ENCODE results near the gene KLHL40.

Gene KLHL40

DNA sequence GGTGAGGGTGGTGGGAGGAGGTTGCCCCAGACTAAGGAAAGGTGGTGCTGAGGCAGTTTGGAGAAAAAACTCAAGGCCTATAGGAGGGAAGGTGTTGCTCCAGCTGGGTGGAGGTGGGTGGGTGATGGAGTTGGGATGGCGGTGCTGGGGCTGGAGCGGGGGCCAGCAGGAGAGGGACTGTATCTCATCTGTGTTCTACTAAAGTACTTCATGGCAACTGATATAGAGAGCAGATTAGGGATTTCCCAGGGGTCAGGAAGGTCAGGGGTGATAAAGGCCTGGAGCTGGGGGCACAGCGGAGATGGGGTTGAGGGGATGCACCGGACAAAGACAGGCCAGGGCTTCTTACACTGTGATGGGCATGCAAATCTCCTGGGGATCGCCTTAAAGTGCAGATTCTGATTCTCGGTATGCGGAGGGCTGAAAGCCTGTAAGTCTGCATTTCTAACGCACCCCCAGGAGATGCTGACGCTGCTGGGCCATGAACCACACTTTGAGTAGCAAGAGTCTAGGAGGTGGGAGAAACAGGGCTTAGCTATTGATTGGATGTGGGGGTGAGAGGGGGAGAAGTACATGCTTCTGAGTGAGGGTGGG, 4.2 kb downstream of the KLHL40 start:
- DNase-seq (ENCODE audit: low read depth) = no peak

DNA sequence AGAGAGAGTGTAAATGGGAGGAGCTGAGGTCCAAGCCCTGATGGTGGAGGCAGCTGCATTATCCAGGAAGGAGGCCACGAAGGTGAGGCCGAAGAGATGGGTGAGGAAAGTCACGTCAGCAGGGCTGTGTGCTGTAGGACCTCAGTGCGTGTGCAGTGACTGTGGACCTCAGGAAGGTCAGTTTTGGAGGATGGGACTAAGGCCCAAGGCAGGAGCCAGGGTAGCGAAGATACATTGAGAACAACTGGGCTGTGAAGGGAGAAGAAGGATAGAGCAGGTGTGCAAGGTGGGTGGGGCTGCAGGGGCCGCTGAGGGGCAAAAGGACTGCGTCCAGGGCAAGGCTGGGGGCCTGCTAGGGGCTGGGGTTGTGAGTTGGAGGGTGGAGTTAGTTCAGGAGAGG, 4.9 kb downstream of the KLHL40 start:
- DNase-seq (ENCODE audit: low read depth) = no peak

DNA sequence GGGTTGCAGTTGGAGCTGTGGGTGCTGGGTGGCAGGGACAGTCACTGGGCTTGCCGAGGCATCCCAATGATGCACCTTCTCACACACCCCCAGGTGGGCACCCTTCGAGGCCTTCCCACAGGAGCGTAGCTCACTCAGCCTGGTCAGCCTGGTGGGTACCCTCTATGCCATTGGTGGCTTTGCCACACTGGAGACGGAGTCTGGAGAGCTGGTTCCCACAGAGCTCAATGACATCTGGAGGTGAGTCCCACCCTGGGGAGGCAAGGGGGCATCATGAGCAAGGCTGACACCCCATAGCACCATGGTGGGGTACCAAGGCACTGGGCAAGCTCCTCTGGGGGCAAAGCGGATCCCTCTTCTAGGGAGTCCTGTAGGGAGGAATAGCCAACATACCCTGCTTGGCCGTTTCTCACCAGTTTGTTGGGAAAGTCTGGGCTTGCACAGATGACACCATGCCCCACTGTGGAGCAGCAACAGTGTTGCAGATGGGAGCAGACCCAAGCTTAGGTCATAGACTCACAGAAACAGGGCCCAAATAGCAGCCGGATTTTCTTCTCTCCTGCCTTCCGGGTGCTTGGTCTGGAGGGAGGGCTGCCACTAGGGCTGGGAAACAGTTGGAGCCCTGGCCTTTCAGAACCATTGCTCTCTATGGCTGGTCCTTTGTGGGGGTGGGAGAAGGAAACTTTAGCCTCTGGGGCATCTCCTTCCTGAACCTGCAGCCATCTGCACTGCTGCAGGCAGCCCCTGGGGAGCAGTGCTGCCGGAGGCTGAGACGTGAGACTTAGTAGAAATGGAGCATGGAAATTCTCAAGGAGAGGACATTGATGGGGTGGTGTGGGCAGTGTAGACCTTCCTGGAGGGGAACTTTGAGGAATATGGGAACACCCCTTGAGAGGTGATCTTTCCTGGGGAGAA, 5.7 kb downstream of the KLHL40 start:
- no peak for DNase-seq (ENCODE audit: low read depth)

DNA sequence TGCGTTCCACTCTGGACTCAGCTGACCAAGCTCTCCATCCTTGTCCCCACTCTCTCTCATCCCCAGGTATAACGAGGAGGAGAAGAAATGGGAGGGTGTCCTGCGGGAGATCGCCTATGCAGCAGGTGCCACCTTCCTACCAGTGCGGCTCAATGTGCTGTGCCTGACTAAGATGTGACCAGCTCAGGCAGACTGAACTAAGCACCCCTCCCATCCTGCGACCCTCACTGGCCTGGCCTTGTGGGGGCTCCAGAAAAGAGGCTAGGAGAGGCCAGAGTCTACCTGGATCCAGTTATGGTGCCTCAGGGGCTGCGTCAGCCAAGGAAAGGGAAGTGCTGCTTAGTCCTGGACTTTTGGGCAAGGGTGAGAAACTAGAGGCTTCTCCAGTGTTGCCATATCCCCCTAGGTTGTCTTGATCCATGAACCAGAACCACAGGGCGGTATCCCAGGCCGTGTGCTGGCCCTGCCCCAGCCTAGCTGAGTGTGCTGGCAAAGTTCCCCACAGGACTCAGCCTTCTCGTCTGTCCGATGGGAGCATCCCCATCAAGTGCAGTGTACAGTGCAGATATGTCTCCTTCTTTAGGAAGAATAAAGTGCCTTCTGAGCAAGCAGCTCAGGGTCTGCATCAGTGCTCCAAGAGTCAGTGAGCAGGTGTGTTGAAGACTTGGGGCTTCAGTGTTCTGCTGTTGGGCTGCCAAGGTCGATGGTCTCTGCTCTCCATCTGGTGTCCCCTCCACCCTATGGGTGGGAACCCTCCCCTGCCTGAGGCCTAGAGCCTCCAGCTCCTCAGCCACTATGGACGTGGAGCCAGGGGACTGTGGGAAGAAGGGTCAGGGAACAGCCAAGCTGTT, 6.7 kb downstream of the KLHL40 start:
- no peak for DNase-seq (ENCODE audit: low read depth)

DNA sequence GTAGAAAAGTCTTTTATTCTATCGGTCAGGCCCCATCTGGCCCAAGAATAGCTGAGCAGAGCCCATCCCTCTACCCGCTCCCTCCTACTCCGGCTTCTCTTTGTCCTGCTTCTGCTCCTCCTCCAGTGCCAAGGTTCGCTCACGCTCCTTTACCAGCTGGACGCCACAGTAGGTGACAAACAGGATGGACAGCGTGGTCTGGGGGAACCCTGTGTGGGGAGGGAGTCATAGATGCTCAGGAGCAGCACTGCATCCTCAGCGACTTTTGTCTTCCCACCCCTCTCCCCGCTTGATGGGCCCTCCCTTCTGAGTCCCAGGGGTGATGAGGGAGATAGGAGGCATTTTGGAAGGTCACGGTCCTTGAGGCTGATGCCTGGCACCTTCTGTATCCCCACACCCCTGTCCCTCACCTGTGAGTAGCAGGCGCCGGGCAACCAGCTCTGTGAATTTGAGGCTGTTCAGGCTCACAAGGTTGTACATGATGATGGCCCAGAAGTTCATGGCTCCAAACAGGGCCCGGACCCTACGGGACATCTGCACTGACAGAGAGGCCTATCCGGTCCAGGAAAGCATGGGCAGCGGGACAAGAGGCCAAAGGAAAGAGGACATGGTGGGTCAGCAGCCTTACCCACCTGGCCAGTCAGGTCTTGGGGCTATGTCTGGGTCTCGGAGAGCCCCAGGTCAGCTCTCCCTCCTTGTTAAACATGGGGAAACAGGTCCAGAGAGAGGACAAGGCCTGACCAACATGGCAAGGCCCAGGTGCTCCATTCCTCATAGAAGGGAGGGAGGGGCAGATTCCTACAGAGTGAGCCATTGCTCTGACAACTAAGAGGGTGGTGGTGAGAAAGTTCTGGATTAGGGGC, 7.6 kb downstream of the KLHL40 start:
- DNase-seq (ENCODE audit: low read depth) = no peak

DNA sequence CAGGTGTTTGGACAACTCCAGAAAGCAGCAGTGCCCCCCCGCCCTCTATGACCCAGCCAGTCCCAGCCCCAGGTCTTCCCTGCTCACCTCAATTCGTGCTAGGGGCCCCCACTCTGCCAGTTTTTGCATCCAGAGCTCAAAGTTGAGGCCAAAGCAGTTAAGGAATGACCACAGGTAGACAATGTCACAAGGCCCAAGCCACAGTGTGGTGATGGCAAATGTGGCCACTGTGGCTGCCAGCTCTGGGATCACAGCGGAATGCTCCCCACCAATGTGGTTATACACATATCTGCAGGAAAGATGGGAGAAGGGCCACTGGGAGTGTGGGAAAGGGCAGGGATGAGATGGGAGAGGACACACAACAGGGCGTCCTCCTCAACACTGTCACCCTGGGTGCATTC, 8.2 kb downstream of the KLHL40 start:
- no peak for DNase-seq (ENCODE audit: low read depth)

DNA sequence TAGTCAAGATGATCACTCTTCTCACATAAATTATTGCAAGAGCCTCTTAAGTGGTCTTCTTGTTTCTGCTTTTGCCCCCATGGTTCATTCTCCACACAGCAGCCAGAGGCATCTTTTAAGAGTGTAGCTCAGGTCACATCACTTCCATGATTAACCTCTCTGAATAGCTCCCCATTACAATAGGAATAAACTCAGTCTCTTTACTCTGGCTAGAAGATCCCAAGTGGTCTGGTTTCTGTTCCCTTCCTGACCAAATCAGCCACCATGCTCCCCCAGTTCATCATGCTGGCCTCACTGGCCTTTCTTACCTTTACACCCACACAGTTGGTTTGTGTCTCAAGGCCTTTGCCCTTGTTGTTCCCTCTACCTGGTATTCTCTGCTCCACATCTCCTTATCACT, 9.0 kb downstream of the KLHL40 start:
- DNase-seq (ENCODE audit: low read depth) = no peak

DNA sequence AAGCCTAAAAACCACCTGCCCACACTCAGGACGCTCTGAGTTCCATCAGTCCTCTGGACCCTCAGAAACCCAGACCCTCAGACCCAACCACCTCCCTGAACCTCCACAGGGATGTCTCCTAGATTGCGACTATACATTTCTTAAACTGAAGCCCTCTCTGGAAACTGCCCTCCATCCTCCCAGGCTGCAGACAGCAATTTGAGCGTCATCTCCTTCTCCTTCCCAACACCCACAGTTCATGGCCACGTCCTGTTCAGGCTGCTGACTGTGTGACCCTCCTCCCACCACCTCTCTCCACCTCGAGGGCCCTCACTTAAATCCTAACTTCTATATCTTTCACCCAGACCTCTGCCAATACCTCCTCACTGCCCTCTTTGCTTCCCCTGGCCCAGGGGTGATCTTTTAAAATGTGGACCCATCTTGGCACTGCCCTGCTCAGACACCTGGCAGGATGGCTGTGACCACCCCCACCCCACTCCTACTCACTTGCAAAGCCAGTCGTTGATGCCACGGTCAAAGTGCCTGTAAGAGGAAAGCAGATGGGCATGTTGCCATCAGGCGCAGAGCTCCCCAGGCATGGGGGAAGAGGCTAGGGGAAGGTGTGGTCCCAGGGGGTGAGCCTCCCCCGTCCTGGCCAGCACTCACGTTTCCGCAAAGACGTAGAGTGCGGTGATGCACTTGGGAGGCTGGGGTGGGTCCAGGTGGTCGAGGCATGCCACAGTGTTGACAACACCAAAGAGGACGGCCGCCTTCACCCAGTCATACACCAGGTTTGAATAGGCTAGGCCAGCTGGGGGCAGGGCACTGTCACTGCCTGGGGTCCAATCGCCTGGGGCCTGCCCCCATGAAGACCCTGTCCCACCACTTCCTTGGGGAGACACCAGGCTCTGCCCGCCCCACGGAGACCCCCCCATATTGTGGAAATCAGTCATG, 11.3 kb downstream of the KLHL40 start:
- no peak for DNase-seq (ENCODE audit: low read depth)

DNA sequence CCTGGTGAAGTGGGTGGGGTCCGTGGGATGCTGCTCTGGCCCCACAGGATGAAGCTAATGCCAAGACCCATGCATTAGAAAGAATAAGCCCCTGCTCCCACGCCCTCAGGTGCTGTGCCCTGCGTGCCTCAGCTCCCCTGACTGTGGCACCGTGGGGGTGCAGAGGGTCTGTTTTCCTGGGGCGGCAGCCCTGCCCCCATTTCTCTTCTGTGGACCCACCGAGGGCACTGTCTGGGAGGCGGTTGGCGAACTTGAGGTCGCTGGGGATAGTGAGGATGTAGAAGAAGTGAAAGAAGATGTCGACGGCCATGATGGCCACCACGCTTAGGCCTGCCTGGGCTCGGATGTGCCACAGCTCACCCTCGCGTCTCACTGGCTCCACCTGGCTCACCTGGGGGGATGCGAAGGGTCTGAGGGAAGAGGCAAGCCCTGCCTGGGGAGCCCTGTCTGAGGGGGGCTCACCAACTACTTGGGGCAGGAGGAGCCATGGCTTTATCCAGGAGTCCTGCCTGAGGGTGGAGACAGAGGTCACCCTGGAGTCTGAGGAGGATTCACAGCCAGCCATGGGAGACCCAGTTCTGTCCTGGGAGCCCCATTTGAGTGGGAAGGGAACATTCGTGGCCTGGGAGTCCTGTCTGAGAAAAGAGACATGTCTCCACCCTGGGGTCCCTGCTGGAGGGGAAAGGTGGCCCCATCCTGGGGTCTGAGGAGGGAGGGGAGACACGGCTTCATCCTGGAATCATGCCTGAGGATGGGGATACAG, 12.1 kb downstream of the KLHL40 start:
- no peak for DNase-seq (ENCODE audit: low read depth)

DNA sequence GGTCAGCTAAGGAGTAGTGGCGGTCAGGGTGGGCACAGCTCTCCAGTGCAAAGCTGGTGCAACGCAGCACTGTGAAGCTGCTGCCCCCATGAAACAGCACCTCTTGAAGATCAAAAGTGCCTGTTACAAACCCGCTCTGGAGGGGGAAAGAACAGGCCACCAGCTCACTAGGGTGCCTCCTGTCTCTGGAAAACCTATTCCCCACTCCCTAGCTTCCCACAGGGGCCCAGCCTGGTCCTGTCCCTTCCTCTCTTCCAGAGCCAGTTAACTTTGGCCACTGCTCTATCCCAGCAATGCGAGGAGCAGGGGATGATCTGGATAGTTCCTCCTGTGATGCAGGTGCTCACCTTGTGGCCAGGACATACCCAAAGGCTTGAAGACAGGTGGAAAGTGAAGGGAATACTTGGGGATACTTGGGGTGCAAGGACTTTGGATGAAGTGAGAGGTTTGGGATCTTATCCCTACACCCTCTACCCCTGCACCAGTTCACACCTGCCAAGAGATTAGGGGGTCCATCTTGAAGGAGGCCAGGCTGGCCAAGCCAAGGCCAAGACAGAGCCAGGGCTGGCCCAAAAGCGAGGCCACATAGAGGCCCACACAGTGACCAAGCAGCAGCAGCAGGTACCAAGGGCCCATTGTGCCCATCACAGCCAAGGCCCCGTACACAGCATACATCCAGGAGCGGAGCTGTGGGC, 13.0 kb downstream of the KLHL40 start:
- no peak for DNase-seq (ENCODE audit: low read depth)

DNA sequence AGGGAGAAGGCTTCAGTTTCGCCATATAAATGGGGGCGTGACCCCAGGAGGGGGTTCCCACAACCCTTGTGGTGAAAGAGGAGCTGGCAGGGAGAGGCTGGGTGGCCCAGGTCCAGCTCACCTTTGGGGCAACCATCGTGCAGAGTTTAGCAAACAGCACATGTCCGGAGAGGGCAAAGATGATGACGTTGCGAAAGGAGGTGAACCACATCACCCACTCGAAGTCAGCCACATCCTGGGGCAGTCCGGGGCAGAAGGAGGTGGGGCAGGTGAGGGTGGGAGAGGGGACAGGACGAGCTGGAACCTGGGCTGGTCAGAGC, 13.5 kb downstream of the KLHL40 start:
- no peak for DNase-seq (ENCODE audit: low read depth)

DNA sequence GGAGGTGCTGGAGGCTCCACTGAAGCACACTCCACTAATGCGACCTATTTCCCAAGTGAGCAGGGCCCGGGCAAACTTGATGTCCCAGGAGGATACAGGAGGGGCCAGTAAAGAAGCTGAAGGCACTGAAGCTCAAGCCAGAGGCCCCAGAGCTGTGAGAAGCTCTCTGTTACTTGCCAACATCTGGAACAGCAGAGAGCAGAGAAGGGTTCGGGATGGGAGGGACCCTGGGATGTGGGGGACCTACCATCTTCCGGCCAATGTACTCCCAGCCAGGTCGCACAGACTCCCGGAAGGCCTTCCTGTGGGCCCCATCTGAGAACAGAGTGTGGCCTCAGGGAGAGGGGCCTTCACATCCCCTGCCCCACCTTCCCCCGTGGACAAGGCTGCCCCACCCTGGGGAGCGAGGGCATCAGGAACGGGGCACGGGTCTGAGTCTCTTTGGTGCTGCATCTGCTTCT, 14.2 kb downstream of the KLHL40 start:
- DNase-seq (ENCODE audit: low read depth) = no peak

DNA sequence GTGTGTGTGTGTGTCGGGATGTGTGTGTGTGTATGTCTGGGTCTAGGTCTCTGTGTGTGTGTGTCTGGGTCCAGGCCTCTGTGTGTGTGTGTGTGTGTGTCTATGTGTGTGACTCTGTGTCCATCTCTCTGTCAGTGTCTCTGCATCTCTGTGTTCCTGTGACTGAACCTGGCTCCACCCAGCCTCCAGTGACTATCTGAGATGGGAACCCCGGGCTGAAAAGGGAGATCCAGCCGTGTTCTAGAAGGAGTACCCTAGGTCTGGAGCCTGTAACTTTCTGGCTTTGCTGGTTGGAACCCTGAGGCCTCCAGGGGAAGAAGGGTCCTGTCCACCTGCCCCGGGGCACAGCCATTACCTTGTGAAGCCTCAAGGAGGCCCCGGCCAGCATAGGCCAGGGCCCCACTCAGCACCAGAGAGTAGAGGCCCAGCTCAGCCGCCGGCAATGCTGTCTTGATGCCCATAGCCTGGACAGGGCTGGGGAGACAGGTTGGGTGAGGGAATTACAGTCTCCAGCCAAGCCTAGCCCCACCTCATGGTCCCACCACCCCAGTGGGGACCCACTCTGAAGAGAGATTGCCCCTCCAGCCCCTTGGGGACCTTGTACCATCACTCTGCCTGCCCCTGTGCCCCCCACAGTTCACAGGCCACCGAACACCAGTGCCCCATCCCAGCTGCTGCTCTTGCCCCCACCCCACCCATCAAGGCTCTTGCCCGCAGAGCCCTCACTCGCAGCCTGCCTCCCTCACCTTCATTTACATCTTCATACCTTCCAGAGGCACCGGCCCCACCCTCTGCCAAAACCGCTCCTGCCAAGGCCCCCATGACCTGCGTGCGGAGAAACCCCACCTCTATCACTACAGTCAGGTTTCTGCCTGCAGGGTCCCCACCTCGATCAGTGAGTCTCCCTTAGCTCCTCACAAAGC, 15.3 kb downstream of the KLHL40 start:
- DNase-seq (ENCODE audit: low read depth) = no peak

DNA sequence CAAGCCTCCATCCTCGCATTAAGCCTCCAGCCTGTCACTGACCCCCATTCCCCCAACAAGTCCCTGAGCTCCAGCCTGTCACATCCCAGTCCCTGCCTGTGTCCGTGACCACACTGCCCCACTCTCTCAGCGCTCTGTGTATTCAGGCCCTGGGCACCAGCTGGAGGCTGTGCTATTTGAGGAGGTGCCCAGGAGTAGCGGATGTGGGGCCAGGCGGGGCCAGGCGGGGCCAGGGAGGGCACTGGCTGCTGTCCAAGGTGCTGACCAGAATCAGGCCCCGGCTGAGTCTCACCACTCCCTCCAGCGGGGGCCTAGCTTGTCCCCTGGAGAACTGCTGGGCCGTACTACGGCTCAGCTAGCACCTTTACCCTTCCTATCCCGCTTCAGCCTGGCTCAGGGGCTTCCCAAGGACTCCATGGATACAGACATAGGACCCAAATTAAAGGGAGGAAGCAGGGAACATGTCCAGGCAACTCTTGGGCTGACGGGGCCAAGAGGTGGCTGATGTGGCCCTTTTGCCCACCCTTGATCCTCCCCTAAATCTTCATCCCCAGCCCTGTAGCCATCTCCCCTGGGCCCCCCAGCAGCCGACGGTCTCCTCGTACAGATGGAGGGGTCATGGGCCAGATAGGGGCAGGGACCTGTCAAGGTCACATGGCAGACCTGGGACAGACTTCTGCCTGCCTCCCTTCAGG, 16.2 kb downstream of the KLHL40 start:
- peak; percentile 37 for DNase-seq (ENCODE audit: low read depth)

DNA sequence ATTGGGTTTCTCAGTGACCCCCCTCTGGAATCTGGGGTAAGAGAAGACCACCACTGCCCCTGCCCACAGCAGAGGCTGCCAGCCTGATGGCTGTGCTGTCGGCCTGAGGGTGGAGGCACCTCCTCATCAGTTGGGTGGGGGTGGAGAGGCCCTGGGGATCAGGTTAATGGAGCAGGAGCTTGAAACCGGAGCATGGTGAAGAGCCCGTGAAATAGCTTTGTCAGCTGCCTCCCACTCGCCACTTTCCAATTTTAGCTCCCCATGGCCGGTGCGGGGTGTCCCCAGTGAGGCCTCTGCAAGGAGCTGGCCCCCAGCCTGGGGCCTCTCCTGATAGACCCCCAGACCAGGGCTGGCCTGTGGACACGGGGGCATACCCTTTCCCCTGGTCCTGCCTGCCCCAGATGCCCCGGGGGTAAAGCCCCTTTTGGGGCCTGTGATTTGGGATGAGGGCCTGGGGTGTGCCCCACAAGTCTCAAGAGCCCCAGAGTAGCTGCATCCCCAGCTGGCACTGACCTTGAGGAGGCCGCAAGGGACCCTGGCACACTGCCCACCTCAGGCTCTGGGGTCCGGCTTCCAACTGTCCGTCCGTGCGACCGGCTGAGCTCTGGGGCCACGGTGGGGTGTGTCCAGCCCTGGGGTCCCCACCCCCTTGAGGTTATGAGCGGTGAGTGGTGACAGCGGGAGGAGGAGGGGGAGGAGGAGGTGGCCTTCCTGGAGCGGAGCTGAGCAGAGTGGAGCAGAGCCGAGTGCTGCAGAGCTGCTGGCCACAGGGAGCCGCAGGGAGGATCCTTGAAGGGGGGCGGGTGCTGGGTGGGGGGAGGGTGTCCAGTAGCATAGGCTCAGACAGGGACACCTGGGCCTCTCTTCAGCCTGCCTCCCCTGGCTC, 17.0 kb downstream of the KLHL40 start, which contains the start of gene HHATL:
Gene HHATL (minus strand): TSS at position 733 of the 886 bp plus-strand sequence. CDS start 1,972 bp downstream, outside the sequence.
- DNase-seq (ENCODE audit: low read depth) = no peak

DNA sequence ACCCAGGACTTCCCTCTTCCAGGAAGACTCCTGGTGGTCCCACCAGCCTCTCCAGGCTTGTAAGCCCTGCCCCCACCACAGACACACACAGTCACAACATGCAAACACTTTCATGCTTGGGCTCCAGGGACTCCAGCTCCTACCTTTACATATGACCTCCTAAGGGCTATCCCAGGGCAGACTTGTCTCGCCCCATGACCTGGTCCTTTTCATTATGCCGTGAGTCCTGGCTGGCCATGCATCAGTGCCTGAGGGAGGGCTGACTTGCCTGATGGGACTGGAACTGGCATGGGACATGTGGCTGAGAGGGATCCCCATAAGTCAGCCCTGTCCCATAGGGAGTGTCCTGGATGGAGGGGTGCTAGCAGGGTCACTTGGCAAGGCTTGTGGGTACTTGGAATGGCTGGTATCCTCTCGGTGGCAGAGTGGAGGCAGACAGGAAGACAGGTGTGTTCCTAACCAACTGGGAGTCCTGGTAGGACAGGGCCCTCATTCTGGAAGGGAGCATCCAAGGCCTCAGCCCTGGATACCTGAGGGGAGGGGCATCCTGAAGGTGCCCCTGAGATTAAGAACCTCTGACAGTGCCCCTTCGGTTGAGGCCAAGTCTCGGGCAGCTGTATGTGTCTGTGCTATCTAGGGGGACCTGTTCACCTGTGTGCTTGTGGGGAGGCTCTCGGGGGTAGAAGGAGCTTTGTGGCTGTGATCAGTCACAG, 17.8 kb downstream of the KLHL40 start:
- no peak for DNase-seq (ENCODE audit: low read depth)

Measured in T follicular helper cell (primary cell).